H9 (cell line): Measurements from ENCODE around the gene SMS. TPM values are rescaled to one million over a fixed set of nuclear protein-coding genes. Genes with fewer than 3 reads are reported as not detected.

ENCODE experiments used
- DNase-seq: peaks from one replicate; pipeline ENCODE4 v3.0.0-alpha.2; 2017
- H2AFZ ChIP-seq: one replicate; pipeline ENCODE4 v1.6.1; 2013; ENCODE audit warnings: mild to moderate bottlenecking, low read length, control low read depth, moderate library complexity
- H2AK5ac ChIP-seq: 2 replicates; pipeline ENCODE4 v1.6.1; 2013; ENCODE audit warnings: low read length, control low read depth, mixed read lengths; ENCODE audit not compliant: insufficient read length
- H2BK120ac ChIP-seq: one replicate; pipeline ENCODE4 v1.6.1; 2013; ENCODE audit warnings: low read depth, mild to moderate bottlenecking, low read length, control low read depth, inconsistent platforms; ENCODE audit not compliant: poor library complexity, severe bottlenecking
- H2BK12ac ChIP-seq: 2 replicates; pipeline ENCODE4 v1.6.1; 2013; ENCODE audit warnings: low read length, control low read depth, mixed read lengths, low read depth; ENCODE audit not compliant: insufficient read length
- H2BK15ac ChIP-seq: 2 replicates; pipeline ENCODE4 v1.6.1; 2013; ENCODE audit warnings: low read depth, low read length, control low read depth
- H2BK20ac ChIP-seq: one replicate; pipeline ENCODE4 v1.6.1; 2013; ENCODE audit warnings: low read depth, mild to moderate bottlenecking, low read length, control low read depth, inconsistent platforms; ENCODE audit not compliant: poor library complexity, severe bottlenecking
- H2BK5ac ChIP-seq: 2 replicates; pipeline ENCODE4 v1.6.1; 2013; ENCODE audit warnings: low read length, control low read depth, mixed read lengths; ENCODE audit not compliant: insufficient read length
- H3K14ac ChIP-seq: 2 replicates; pipeline ENCODE4 v1.6.1; 2013; ENCODE audit warnings: low read length, control low read depth; ENCODE audit not compliant: insufficient read depth
- H3K18ac ChIP-seq: 2 replicates; pipeline ENCODE4 v1.6.1; 2013; ENCODE audit warnings: low read depth, mild to moderate bottlenecking, mixed read lengths, low read length, control low read depth; ENCODE audit not compliant: insufficient read length
- H3K23ac ChIP-seq: 2 replicates; pipeline ENCODE4 v1.6.1; 2013; ENCODE audit warnings: low read length, control low read depth, mixed read lengths, low read depth; ENCODE audit not compliant: insufficient read length
- H3K23me2 ChIP-seq: 2 replicates; pipeline ENCODE4 v1.6.1; 2013; ENCODE audit warnings: low read depth, mild to moderate bottlenecking, mixed read lengths, low read length, control low read depth; ENCODE audit not compliant: insufficient read length, poor library complexity, severe bottlenecking
- H3K27ac ChIP-seq: 2 replicates; pipeline ENCODE4 v1.5.1; 2013; ENCODE audit warnings: low read length, control low read depth, mixed read lengths, low read depth; ENCODE audit not compliant: insufficient read length
- H3K27me3 ChIP-seq: 2 replicates; pipeline ENCODE4 v1.6.1; 2013; ENCODE audit warnings: low read length, control low read depth, inconsistent platforms; ENCODE audit not compliant: insufficient read depth
- H3K4ac ChIP-seq: 2 replicates; pipeline ENCODE4 v1.6.1; 2013; ENCODE audit warnings: low read depth, mild to moderate bottlenecking, control low read depth, inconsistent platforms, low read length, moderate library complexity
- H3K4me1 ChIP-seq: 2 replicates; pipeline ENCODE4 v1.6.1; 2013; ENCODE audit warnings: low read length, control low read depth, inconsistent platforms; ENCODE audit not compliant: insufficient read depth
- H3K4me2 ChIP-seq: 2 replicates; pipeline ENCODE4 v1.6.1; 2013; ENCODE audit warnings: low read length, control low read depth, mixed read lengths; ENCODE audit not compliant: insufficient read length, insufficient read depth
- H3K56ac ChIP-seq: 2 replicates; pipeline ENCODE4 v1.6.1; 2013; ENCODE audit warnings: low read depth, mild to moderate bottlenecking, mixed read lengths, low read length, control low read depth; ENCODE audit not compliant: insufficient read length
- H3K79me1 ChIP-seq: 2 replicates; pipeline ENCODE4 v1.6.1; 2013; ENCODE audit warnings: low read depth, mild to moderate bottlenecking, moderate library complexity, low read length, control low read depth, inconsistent platforms; ENCODE audit not compliant: insufficient read depth, poor library complexity, severe bottlenecking
- H3K79me2 ChIP-seq: 2 replicates; pipeline ENCODE4 v1.6.1; 2013; ENCODE audit warnings: low read length, control low read depth, inconsistent platforms; ENCODE audit not compliant: insufficient read depth
- H3K9ac ChIP-seq: 2 replicates; pipeline ENCODE4 v1.6.1; 2013; ENCODE audit warnings: low read length, control low read depth, mixed read lengths; ENCODE audit not compliant: insufficient read length; ENCODE audit errors: extremely low read depth
- H3K9me3 ChIP-seq: one replicate; pipeline ENCODE4 v1.6.1; 2013; ENCODE audit warnings: low read depth, low read length, inconsistent platforms; ENCODE audit not compliant: control insufficient read depth
- H3T11ph ChIP-seq: one replicate; pipeline ENCODE4 v1.6.1; 2013; ENCODE audit warnings: mild to moderate bottlenecking, low read length, control low read depth, inconsistent platforms
- H4K20me1 ChIP-seq: one replicate; pipeline ENCODE4 v1.6.1; 2013; ENCODE audit not compliant: control insufficient read depth, insufficient read length, insufficient read depth
- H4K5ac ChIP-seq: 2 replicates; pipeline ENCODE4 v1.6.1; 2013; ENCODE audit warnings: low read depth, mild to moderate bottlenecking, mixed read lengths, low read length, control low read depth; ENCODE audit not compliant: insufficient read length
- H4K8ac ChIP-seq: replicated peaks from 2 replicates; pipeline ENCODE4 v1.6.1; 2013; ENCODE audit warnings: low read length, control low read depth, mixed read lengths, low read depth; ENCODE audit not compliant: insufficient read length
- H4K91ac ChIP-seq: 2 replicates; pipeline ENCODE4 v1.6.1; 2013; ENCODE audit warnings: low read depth, mild to moderate bottlenecking, moderate library complexity, mixed read lengths, low read length, control low read depth; ENCODE audit not compliant: insufficient read length
- H3K27ac Mint-ChIP-seq, 3 experiments: 2 replicates in 2 of 3; 3 replicates in 1 of 3; pipeline ENCODE4 v1.8.0; 2020 to 2021; ENCODE audit warnings: mixed read lengths in 3 of 3, mild to moderate bottlenecking in 1 of 3, moderate library complexity in 1 of 3
- H3K27me3 Mint-ChIP-seq: 2 replicates; pipeline ENCODE4 v1.8.0; 2021; ENCODE audit warnings: low read depth, mild to moderate bottlenecking, moderate library complexity, mixed read lengths
- H3K36me3 Mint-ChIP-seq, 3 experiments: 2 replicates in 2 of 3; 3 replicates in 1 of 3; pipeline ENCODE4 v1.8.0; 2020 to 2021; ENCODE audit warnings: low read depth in 3 of 3, mixed read lengths in 3 of 3; ENCODE audit not compliant: insufficient read depth in 1 of 3
- H3K4me1 Mint-ChIP-seq, 2 experiments: 2 replicates each; pipeline ENCODE4 v1.8.0; 2020; ENCODE audit warnings: mixed read lengths in 2 of 2
- H3K4me3 Mint-ChIP-seq, 2 experiments: 2 replicates in 1 of 2; 3 replicates in 1 of 2; pipeline ENCODE4 v1.8.0; 2020 to 2021; ENCODE audit warnings: mild to moderate bottlenecking in 2 of 2, mixed read lengths in 2 of 2, moderate library complexity in 1 of 2
- H3K9me3 Mint-ChIP-seq, 2 experiments: 2 replicates in 1 of 2; 3 replicates in 1 of 2; pipeline ENCODE4 v1.8.0; 2020; ENCODE audit warnings: mild to moderate bottlenecking in 2 of 2, mixed read lengths in 2 of 2, moderate library complexity in 1 of 2
- CTCF ChIP-seq: fragments of 200-600 bp; sonication (generic); conservative IDR thresholded peaks from 3 replicates; pipeline ENCODE4 v1.8.0; 2021; ENCODE audit warnings: antibody characterized with exemption, mild to moderate bottlenecking
- WGBS: extraction: QIAGEN DNeasy Blood & Tissue Kit; methylation state at CpG from one replicate; pipeline ENCODE4 v1.1.7; 2013; ENCODE audit warnings: missing lambda C conversion rate, low lambda C conversion rate, mixed read lengths; ENCODE audit not compliant: insufficient read length; ENCODE audit errors: extremely low coverage; 5-methylcytosine and 5-hydroxymethylcytosine counted together
- total RNA-seq: library from RNA; stranded (reverse); gene quantifications from 2 replicates; pipeline ENCODE4 v1.2.1, GENCODE V29; 2021

Gene SMS
- total RNA-seq, 1 experiment from 2014 or later, result 415 TPM

GRCh38 chrX:21972721-21973120, 32.2 kb downstream of the SMS start:
- H3K4me1 Mint-ChIP-seq, result peaks cover 9% of the 10 kb centered on the region in 2 experiments; a peak in 1 of 4 replicates
- H3K27me3 Mint-ChIP-seq, result no peaks in the 10 kb centered on the region; the same call in 1 of the 2 replicates
- H4K5ac ChIP-seq, result no peak overlapping the region
- no peak overlapping the region for H2AK5ac ChIP-seq
- no peaks in the 10 kb centered on the region for H3K27me3 ChIP-seq
- no peak for DNase-seq
- H3K23me2 ChIP-seq, result no peaks in the 10 kb centered on the region
- no CpG with 5 or more reads among the region's 7 CpGs for WGBS
- H3K9ac ChIP-seq, result no peak overlapping the region
- H3K56ac ChIP-seq, result no peak overlapping the region
- no peaks in the 10 kb centered on the region for H3K4me1 ChIP-seq
- H4K8ac ChIP-seq, result no peak overlapping the region
- H3T11ph ChIP-seq, result no peak overlapping the region
- H2BK120ac ChIP-seq, result no peak overlapping the region
- peaks cover 45 to 97% (median 83%) of the 10 kb centered on the region in 3 experiments for H3K36me3 Mint-ChIP-seq
- H3K4ac ChIP-seq, result no peak overlapping the region
- H3K23ac ChIP-seq, result no peak overlapping the region
- no peak overlapping the region for H4K91ac ChIP-seq
- no peaks in the 10 kb centered on the region for H4K20me1 ChIP-seq
- peaks cover 0 to 25% of the 10 kb centered on the region in 2 experiments; a peak in 3 of 5 replicates for H3K9me3 Mint-ChIP-seq
- 0 out of 2 replicates have a peak, but pooled peaks cover 2% of the 10 kb centered on the region for H3K79me2 ChIP-seq
- no peak overlapping the region for H2BK5ac ChIP-seq
- H3K4me3 Mint-ChIP-seq, result no peak overlapping the region
- peaks cover 3% of the 10 kb centered on the region for H3K79me1 ChIP-seq
- H3K27ac ChIP-seq, result no peak overlapping the region
- no peak overlapping the region for H2BK12ac ChIP-seq
- no peaks in the 10 kb centered on the region for H3K9me3 ChIP-seq
- TF ChIP-seq CTCF, result peak; percentile 42; the same call in 2 of the 3 replicates
- H3K14ac ChIP-seq, result no peak overlapping the region
- no peak overlapping the region for H2BK15ac ChIP-seq
- no peak overlapping the region for H3K4me2 ChIP-seq
- no peak overlapping the region for H2BK20ac ChIP-seq
- H2AFZ ChIP-seq, result no peak overlapping the region
- peak overlapping the region in 2 of 3 experiments; percentile 73 to 87; a peak in 4 of 7 replicates for H3K27ac Mint-ChIP-seq
- no peak overlapping the region for H3K18ac ChIP-seq
